Non-pigmented ciliary epithelial cell (primary cell): ENCODE measurements around the gene GSTT2B.
A peak's percentile ranks its signal among the peaks of the same experiment; 100 is the strongest.
"Not testable (repeated sequence)": the region's sequence is repeated elsewhere in the genome, so short reads cannot be mapped to it uniquely, and the experiment has no call there.

Source experiments
- DNase-seq: peaks from one replicate; pipeline ENCODE4 v3.0.0-alpha.2; 2010; ENCODE audit warnings: low read depth

Gene GSTT2B

GRCh38 chr22:23984430-23984829, 23.4 kb upstream of the GSTT2B start:
- DNase-seq = no peak

DNA sequence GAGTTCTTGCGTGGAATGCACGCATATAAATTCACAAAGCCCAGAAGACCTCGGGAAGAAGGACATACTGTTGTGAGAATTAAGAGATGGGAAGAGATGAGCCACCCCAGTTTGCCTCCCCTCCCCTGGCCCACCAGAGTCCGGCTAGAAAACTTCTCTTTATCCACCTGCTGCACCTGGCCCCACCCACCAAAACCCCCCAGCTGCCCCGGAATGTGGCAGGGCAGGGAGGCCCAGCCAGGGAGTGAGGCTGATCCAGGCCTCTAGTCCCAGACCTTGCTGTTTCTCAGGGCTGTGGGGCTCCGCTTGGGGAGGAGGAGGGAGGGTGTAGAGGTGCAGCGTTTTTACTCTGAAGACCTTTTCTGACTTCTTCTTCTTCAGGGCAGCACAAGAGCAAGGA, 19.6 kb upstream of the GSTT2B start:
- not testable (repeated sequence) for DNase-seq

- not testable (repeated sequence) for DNase-seq
Measured at GRCh38 chr22:23979557-23980240, 18.7 kb upstream of the GSTT2B start, which contains the start of gene GSTT2. Gene GSTT2 (plus strand): TSS chr22:23980134.

DNA sequence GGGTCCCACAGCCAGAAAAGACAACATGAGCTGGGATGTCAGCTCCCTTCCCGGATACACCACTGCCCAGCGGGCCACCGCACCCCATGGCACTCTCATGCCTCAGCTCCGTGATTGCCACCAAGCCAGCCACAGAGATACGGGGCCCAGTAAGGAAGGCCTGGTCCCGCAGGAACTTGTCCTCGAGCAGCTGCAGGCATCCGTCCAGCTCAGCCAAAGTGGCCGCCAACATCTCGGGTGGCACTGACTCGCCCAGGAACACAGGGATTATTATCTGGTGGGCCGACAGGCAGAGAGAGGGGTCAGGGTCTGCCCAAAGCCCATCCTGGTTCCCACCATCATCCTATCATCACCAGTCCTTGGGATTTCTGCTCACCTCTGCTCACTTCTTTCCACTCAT, 16.3 kb upstream of the GSTT2B start:
- not testable (repeated sequence) for DNase-seq

GRCh38 chr22:23974836-23975352, 13.9 kb upstream of the GSTT2B start:
- not testable (repeated sequence) for DNase-seq

DNA sequence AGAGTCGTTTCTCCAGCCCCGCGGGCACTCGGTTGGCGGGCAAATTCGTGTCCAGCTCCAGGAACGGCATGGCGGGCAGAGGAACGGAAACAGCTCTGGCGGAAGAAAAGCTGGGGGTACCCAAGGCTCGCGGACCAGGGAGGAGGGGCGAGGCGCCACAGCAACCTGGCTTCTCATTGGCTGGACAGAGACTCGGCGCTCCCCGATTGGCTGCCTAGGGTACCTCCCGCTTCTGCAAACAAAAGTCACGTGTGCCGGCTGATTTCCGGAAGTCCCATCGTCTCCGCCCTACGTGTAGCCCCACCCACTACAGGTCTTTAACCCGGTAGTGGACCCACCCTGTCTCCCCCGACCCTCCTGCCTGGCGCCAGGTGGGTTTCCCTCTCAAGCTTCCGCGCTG, 13.3 kb upstream of the GSTT2B start, which contains the start of gene DDT:
TSS of gene DDT (minus strand) at position 97 of the 400 bp plus-strand sequence. CDS start at position 70, 27 bp downstream.
- DNase-seq = not testable (repeated sequence)

DNA sequence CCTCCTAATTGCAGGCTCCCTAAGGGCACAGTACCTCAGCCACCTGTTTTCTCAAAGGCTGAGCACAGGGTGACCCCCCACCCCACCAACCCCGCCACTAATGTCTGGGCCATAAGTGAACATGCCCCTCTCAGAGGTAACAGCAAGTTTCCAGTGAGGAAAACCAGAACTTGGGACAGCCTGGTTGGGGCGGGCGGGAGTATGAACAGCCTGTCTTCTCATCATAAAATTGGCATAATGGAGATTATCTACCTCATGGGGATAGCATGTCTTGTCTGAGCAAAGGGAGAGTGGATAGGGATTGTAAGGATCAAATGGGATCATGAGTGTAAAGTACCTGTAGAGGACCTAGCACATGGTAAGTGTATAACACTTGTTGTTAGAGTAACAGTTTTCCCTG, 10.9 kb upstream of the GSTT2B start:
- DNase-seq = not testable (repeated sequence)

DNA sequence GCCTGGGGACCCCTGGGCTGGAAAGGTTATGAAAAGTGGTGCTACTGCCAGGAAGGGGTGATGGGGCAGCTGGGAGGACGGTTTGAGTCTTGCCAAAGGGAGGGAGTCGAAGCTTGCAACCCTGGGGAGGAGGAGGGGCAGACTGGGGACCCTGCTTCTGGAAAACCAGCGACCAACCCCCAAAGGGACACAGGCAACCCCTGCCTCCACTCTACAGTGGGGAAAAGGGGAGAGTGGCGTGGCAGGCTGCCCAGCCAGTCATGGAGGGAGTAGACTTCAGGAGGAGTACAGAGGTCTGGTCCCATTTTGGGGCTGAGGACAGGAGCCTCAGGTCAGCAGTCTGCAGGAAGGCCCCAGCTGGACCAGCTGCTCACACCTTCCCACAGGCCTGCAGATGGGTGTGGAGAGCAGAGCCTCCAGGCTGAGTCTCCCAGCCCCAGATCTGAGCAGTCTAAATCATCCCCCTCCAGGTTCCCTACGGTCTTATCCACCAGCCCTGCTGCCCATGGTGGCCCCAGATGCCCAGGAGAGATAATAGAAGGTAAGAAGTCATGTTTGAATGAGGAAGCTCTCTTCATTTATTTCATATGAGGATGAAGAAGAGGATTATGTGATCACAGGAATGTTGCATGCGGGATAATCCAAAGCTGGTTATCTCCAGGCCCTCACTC, 10.0 kb upstream of the GSTT2B start:
- DNase-seq = no peak

DNA sequence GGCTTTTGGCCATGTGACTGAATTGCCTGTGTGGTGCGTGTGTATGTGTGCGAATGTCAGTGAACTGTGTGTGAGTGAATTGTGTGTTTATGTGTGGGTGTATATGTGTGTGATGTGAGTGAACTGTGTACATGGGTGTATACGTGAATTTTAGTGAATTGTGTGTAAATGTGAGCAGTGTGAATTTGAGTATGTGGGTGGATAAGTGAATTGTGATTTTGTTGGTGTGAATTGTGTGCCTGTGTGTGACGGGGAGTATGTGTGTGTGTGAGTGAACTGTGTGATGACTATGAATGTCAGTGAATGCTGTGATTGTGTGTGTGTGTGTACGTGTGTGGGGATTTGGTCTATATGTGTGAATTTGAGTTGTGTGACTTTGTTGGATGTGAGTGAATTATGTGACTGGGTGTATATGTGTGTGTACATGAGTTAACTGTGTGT, 9.2 kb upstream of the GSTT2B start:
- no peak for DNase-seq

DNA sequence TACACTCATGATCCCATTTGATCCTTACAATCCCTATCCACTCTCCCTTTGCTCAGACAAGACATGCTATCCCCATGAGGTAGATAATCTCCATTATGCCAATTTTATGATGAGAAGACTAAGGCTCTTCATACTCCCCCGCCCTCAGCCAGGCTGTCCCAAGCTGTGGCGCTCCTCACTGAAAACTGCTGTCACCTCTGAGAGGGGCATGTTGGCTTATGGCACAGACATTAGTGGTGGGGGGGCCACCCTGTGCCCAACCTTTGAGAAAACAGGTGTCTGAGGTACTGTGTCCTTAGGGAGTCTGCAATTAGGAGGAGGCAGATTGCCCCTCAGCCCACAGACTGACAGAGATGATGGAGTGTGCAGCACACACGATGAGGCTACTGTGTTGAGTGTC, 8.1 kb upstream of the GSTT2B start:
- DNase-seq = no peak

DNA sequence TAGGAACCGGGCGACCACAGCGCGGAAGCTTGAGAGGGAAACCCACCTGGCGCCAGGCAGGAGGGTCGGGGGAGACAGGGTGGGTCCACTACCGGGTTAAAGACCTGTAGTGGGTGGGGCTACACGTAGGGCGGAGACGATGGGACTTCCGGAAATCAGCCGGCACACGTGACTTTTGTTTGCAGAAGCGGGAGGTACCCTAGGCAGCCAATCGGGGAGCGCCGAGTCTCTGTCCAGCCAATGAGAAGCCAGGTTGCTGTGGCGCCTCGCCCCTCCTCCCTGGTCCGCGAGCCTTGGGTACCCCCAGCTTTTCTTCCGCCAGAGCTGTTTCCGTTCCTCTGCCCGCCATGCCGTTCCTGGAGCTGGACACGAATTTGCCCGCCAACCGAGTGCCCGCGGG, 5.6 kb upstream of the GSTT2B start, which contains the start of gene DDTL:
TSS of gene DDTL (plus strand) at position 321 of the 400 bp plus-strand sequence. CDS start at position 348, 27 bp downstream.
- DNase-seq = not testable (repeated sequence)

- not testable (repeated sequence) for DNase-seq
Measured at GRCh38 chr22:23966094-23966493, 5.1 kb upstream of the GSTT2B start.

- DNase-seq = peak; percentile 5
Measured at GRCh38 chr22:23956301-23956900, 4.6 kb downstream of the GSTT2B start.

GRCh38 chr22:23955886-23956285, 5.1 kb downstream of the GSTT2B start:
- DNase-seq = not testable (repeated sequence)

DNA sequence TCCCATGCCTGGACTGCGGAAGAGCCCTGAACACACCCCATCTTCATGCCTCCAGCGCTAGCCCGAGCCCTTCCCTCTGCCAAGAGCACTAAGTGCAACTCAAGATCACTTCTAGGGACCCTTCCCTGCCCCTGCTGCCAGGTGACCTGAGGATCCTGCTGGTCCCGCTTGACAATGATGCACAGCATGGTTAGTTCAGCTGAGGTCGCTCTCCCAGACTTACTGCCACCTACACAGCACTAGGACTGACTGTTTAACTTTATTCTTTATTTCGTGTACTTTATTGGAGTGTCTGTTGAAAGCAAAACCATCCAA, 6.0 kb downstream of the GSTT2B start:
- DNase-seq = not testable (repeated sequence)

- DNase-seq = not testable (repeated sequence)
Measured at GRCh38 chr22:23954193-23954990, 6.6 kb downstream of the GSTT2B start.

DNA sequence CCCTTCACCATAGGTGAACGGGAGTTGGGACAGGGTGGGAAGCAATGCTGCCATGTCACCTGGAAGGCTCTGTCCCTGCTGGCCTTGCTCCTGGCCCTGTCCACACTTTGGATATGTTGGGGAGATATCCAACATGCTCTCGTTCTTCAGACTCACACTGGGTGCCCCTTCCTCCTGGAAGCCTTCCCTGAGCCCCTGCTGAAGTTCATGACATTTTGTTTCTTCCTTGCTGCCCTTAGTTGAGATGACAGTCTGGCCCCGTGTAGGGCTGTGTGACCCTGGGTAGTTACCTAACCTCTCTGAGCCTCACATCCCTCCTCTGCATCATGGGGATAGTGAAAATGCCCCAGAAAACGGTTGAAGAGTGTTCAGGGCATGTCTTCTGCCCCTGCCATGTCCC, 7.5 kb downstream of the GSTT2B start:
- not testable (repeated sequence) for DNase-seq

GRCh38 chr22:23952794-23953405, 8.1 kb downstream of the GSTT2B start:
- DNase-seq = not testable (repeated sequence)

GRCh38 chr22:23951383-23951782, 9.6 kb downstream of the GSTT2B start:
- not testable (repeated sequence) for DNase-seq

- not testable (repeated sequence) for DNase-seq
Measured at GRCh38 chr22:23949764-23950163, 11.2 kb downstream of the GSTT2B start.

DNA sequence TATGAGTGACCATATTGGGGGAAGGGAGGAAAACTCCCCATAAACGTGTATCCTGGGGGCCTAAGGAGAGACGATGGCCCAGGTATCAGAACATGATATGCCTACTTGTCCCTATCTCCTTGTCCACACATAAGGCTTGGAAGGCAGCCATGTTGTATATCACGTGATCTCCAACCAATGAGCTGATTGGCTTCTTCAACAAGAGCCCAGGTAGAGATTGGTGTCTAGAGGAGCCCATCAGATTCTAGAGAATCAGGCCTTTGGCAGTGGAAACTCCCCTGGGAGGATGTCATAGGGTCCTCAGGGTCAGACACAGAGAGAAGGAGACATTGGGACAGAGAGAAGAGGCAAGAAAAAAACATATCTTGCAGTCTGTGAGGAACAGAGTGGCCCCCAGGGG, 13.6 kb downstream of the GSTT2B start:
- not testable (repeated sequence) for DNase-seq
